ENCODE data around the gene SPI1.

GRCh38 chr11:47351156-47352126 is 26.9 kb downstream of the SPI1 start:
- TF ChIP-seq CTCF (IDR thresholded peaks at IDR 0.05) (no peak), RFX5 (IDR thresholded peaks at IDR 0.05) (no peak), POLR2AphosphoS2 (conservative IDR thresholded peaks at IDR 0.05; ENCODE audit: low read length) (no peak), POLR2A (IDR thresholded peaks at IDR 0.05; ENCODE audit: low read length) (no peak)
- TF ChIP-seq, protein P1, sequence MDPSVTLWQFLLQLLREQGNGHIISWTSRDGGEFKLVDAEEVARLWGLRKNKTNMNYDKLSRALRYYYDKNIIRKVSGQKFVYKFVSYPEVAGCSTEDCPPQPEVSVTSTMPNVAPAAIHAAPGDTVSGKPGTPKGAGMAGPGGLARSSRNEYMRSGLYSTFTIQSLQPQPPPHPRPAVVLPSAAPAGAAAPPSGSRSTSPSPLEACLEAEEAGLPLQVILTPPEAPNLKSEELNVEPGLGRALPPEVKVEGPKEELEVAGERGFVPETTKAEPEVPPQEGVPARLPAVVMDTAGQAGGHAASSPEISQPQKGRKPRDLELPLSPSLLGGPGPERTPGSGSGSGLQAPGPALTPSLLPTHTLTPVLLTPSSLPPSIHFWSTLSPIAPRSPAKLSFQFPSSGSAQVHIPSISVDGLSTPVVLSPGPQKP (IDR thresholded peaks at IDR 0.05; ENCODE audit: low read depth, low read length) = no peak

All from A549 (cell line).